GM10266 (cell line): Measurements from ENCODE around the gene MXD3.
"Not testable (repeated sequence)": the region's sequence is repeated elsewhere in the genome, so short reads cannot be mapped to it uniquely, and the experiment has no call there.

ENCODE experiments used
- DNase-seq: peaks from one replicate; pipeline ENCODE4 v3.0.0; 2012; ENCODE audit errors: extremely low spot score
- CTCF ChIP-seq: IDR thresholded peaks from 2 replicates; pipeline ENCODE4 v1.5.1; 2012; ENCODE audit warnings: mild to moderate bottlenecking, low read depth; ENCODE audit not compliant: control insufficient read depth, insufficient read depth; ENCODE audit errors: missing control alignments

The MXD3 gene

GRCh38 chr5:177350776-177351391, 39.2 kb upstream of the MXD3 start:
- DNase-seq, result no peak

GRCh38 chr5:177349762-177350161, 38.1 kb upstream of the MXD3 start:
- no peak for TF ChIP-seq CTCF
- no peak for DNase-seq

More at GRCh38 chr5:177350776-177351391, 39.2 kb upstream of the MXD3 start:
- no peak for TF ChIP-seq CTCF

GRCh38 chr5:177349362-177349647, 37.6 kb upstream of the MXD3 start:
- no peak for DNase-seq

GRCh38 chr5:177347699-177348098, 36.0 kb upstream of the MXD3 start:
- TF ChIP-seq CTCF, result no peak
- DNase-seq, result no peak

More at GRCh38 chr5:177349362-177349647, 37.6 kb upstream of the MXD3 start:
- no peak for TF ChIP-seq CTCF

- TF ChIP-seq CTCF, result no peak
- no peak for DNase-seq
Observed at GRCh38 chr5:177346820-177347219, 35.1 kb upstream of the MXD3 start.

- TF ChIP-seq CTCF, result no peak
- no peak for DNase-seq
Observed at GRCh38 chr5:177344891-177345290, 33.2 kb upstream of the MXD3 start.

GRCh38 chr5:177343777-177344176, 32.1 kb upstream of the MXD3 start:
- no peak for TF ChIP-seq CTCF
- DNase-seq, result no peak

GRCh38 chr5:177343000-177343399, 31.3 kb upstream of the MXD3 start:
- not testable (repeated sequence) for DNase-seq
